T-helper 2 cell treated with Interferon-gamma antibody and Interleukin-4, amounts not matched to agents 100 ng/mL and 5 ng/mL, for 36 hours (primary cell): ENCODE measurements around the gene CD226. TPM values are rescaled to one million over a fixed set of nuclear protein-coding genes. Genes with fewer than 3 reads are reported as not detected.
"Not testable (repeated sequence)": the region's sequence is repeated elsewhere in the genome, so short reads cannot be mapped to it uniquely, and the experiment has no call there.

Experiments used
- intact Hi-C: fragments of 100-400 bp; cut with micrococcal nuclease; formaldehyde crosslinking; loops from one replicate; pipeline ENCODE4 v1.15.1; 2023
- total RNA-seq: library from RNA; stranded (reverse); gene quantifications from 2 replicates; pipeline ENCODE4 v1.2.3, GENCODE V29; 2022

CD226 gene
- total RNA-seq, 1 donor from 2014 or later: 87.4 TPM

GRCh38 chr18:69878213-69878933, 69.3 kb downstream of the CD226 start:
- intact Hi-C loops: no loop called here

- intact Hi-C loops: no loop called here
Measured at GRCh38 chr18:69876490-69876889, 71.2 kb downstream of the CD226 start.

GRCh38 chr18:69874058-69874457, 73.6 kb downstream of the CD226 start:
- intact Hi-C loops: no loop called here

GRCh38 chr18:69872661-69873060, 75.0 kb downstream of the CD226 start:
- intact Hi-C loops: no loop called here

DNA sequence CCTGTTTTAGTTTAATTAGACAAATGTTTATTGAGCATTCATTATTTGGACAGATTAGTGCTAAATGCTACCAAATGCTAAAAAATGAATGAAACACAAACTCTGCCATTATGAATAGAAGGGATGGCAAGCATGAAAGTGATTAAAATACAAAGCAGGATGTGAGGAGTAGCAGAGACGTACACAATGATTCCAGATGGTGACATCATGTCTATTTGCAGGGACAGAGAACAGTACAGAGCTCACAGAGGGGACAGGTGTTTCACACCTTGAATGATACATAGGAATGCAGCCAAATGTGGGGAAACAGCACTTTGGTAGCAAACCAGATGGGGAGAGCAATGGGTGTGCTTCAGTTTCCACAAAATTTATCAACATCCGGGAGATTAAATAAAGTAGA, 76.3 kb downstream of the CD226 start:
- intact Hi-C loops: no loop called here

- intact Hi-C loops: no loop called here
Measured at GRCh38 chr18:69870736-69871135, 76.9 kb downstream of the CD226 start.

DNA sequence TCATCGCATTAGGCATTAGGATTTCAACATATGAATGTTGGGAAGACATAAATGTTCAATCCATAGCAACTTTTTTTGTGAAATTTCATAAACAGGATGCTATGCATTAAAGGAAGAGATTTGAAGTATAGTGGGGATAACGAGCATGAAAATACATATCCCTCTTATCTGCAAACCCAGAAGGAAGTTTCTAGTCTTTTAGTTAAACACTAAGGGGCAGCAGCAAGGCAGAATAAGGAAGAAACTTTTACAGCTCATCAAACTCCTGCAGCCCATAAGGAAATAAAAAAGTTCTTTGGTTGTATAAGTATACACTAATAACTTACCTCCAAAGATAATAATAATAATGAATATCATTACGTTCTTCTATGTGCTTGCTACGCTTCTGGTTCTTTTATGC, 81.5 kb downstream of the CD226 start:
- intact Hi-C loops: no loop called here

DNA sequence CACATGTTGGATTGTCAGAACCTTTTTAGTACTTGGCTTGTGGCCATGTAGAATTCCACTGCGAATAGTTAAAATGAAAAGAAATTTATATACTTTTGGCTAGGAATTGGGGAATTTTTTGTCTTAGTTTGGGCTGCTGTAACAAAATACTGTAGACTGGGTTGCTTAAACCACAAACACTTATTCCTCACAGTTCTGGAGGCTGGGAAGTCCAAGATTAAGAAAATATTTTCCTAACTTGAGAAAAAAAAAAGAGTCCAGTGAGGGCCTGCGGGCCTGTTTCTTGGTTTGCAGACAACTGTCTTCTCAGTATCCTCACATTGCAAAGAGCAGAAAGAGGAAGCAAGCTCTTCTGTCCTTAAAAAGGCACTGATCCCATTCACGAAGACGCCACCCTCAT, 81.9 kb downstream of the CD226 start:
- intact Hi-C loops: no loop called here

- intact Hi-C loops: not testable (repeated sequence)
Measured at GRCh38 chr18:69864802-69865201, 82.9 kb downstream of the CD226 start.

GRCh38 chr18:69858897-69859296, 88.8 kb downstream of the CD226 start:
- intact Hi-C loops: no loop called here

DNA sequence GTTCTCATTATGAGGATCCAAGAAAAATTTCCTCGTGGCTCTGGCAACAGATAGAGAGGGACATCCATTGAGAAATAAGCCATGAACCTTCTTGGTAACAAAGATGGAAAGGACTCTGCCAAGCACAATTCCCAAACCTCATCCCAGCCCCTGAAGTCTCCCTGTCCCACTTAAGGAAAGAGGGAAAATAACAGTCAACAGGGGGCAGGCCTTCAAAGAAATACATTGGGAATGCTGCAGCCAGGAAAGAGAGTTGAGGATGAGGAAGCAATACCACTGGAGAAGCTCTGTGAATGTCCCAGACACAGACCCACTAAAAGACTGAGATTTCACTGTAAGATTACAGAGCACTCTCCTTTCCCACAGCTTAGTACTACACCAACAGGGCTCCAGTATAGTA, 93.2 kb downstream of the CD226 start:
- intact Hi-C loops: no loop called here

DNA sequence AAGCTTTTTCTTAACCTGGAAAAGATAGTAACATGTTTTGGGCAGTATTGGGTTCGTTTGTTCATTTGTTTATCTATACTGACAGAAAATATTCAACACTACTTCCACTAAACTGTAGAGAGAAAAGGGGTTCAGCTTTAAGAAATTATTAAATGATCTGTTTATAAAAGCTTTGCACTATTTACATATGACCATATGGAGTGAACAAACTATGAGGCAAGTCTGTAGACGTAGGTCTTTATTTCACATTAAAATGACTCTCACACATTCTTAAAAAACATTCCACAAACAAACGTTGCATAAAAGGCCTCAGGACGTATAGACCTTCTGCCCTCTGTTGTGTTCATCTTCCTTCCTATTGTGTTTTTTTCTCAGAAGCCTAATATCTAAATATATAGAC, 94.6 kb downstream of the CD226 start:
- intact Hi-C loops: no loop called here

DNA sequence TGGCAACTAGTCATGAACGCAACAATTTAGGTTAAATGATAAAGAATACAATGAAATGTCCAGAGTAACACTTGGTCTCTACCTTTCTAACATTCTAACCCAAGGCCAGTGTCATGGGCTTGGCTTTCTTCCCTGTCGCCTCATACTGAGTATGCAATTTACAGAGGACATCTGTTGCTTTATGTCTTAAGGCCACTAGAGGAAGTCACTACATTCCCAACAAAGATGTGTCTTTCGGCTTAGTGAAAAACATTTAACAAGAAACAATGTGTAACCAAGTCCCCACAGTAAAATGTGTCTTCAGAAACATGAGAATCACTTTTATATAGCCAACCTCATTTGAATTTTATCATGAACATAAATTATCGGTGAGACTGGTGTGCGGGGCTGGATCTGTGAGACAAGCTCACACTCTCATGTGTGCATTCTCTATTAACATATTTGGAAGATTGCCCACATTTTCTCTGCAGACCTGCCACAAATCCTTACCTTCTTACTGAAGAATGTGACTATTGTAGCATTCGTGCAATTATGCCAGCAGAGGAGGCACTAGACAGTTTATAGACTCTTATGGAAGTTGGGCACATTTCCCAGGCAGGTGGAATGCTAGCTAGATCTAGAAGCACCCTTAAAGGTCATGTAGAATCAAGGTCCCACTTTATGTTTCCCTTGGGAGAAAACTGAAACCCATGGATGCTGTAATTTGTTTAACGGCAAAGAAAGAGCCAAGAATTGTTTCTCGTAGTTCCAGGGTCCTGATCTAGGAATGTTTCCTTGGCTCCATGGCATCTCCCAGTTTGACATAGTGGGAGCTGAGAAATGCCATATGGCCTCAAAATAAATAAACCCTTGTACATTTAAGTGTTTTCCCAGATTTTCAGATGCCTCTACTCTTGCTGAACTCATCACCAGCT, 101.8 kb downstream of the CD226 start:
- intact Hi-C loops: loop anchor here (5.0 kb wide), 1 partner anchor 231 kb away; no protein-coding TSS in a partner anchor

- intact Hi-C loops: loop anchor here (5.0 kb wide), 1 partner anchor 233 kb away; no protein-coding TSS in a partner anchor
Measured at GRCh38 chr18:69844656-69845055, 103.0 kb downstream of the CD226 start.

DNA sequence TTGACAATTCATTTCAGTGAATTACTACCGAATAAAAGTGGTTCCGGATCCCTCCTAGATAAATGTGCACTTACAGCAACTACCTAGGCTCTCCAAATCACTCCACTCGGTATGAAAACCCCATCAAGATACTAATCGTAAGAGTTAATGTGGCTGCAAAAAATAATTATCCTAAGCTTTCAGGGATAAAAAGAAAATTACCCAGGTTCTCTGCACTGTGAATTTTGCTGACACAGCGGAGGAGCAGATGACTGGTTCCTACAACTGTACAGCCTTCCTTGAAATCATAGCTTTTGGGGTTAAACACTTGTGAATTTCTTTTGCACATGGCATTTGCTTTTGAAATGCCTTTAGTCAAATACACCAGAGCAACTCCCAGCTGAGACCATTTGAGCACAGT, 104.7 kb downstream of the CD226 start:
- intact Hi-C loops: no loop called here

GRCh38 chr18:69841117-69841516, 106.6 kb downstream of the CD226 start:
- intact Hi-C loops: no loop called here

DNA sequence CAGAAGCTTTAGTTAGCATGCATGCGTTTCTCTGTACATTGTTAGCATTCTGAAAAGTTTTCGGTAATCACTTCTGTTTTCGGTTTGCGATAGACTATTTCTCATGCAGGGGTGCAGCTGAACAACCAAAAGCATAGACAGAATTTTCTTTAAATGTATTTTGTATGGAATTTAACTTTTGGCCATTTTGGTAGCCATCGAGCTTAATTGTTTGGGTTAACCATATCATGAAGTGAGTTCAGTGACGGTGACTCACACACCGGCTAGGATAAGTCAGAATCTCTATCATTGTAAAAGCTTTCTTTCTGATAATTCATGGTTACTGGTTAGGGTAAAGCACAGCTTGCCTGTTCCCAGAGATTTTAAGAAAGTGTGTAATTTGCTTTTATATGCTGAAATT, 107.2 kb downstream of the CD226 start:
- intact Hi-C loops: no loop called here

- intact Hi-C loops: no loop called here
Measured at GRCh38 chr18:69840001-69840400, 107.7 kb downstream of the CD226 start.

- intact Hi-C loops: no loop called here
Measured at GRCh38 chr18:69839497-69839896, 108.2 kb downstream of the CD226 start.

DNA sequence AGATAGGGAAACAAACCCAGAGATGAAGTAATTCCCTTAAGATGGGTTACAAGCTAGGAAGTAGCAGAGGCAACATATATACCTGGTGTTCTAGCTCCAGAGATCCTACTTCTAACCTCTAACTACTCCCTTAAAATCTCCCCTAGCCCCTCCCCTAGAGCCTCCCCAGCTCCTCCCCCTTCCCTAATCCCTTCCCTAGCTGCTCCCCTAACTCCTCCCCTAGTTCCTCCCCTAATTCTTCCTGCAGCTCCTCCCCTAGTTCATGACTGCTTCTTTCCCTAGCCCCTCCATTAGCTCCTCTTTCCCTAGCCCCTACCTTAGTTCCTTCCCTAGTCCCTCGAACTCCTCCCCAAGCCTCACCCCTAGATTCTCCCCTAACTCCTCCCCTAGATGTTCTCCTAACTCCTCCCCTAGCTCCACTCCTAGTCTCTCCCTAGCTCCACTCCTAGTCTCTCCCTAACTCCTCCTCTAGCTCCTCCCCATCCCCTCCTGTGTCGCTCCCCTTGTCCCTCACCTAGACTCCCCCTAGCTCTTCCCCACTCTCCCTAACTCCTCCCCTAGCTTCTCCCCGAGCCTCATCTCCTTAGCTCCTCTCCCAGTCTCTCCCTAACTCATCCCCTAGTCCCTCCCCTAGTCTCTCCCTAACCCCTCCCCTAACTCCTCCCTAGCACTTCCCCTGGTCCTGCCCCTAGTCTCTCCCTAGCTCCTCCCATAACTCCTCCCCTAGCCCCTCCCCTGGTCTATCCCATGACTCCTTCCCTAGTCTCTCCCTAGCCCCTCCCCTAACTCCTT, 108.9 kb downstream of the CD226 start:
- intact Hi-C loops: no loop called here

DNA sequence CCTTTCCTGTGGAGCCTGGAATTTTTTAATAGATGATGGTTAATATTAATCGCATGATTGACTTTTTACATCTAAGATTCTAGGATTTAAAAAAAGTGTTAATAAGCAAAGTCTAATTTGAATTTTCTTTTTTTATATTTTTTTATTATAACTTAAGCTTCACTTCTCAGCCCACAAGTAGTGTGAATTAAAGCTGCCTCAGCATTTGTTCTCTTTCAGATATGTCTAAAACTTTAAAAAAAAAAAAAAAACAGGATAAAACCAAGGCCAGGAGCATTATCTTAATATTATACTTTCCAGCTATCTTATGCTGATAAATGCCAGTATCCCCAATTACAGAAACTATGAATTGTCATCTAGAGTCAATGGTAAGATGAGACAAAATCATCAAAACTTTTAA, 109.7 kb downstream of the CD226 start:
- intact Hi-C loops: no loop called here

DNA sequence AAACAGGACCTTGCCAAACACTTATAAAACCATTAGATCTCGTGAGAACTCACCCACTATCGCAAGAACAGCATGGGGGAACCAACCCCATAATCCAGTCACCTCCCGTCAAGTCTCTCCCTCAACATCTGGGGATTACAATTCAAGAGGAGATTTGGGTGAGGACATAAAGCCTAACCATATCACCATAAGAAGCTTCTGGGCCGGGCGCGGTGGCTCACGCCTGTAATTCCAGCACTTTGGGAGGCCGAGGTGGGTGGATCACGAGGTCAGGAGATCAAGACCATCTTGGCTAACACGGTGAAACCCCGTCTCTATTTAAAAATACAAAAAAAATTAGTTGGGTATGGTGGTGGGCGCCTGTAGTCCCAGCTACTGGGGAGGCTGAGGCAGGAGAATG, 112.7 kb downstream of the CD226 start:
- intact Hi-C loops: not testable (repeated sequence)
